Ascending aorta (tissue), 2 donors: ENCODE results near the gene PVALEF. TPM values are rescaled to one million over a fixed set of nuclear protein-coding genes. Genes with fewer than 3 reads are reported as not detected.

ENCODE experiments used
- DNase-seq, 2 donors: peaks; one replicate each; pipeline ENCODE4 v3.0.0-alpha.2; 2019; ENCODE audit warnings: low spot score in 2 of 2
- H3K27ac ChIP-seq, 2 donors: fragments of 200-600 bp; sonication (generic); one replicate each; pipeline ENCODE4 v1.5.1; 2016 to 2017; ENCODE audit warnings: mild to moderate bottlenecking in 1 of 2
- H3K27me3 ChIP-seq: fragments of 200-600 bp; sonication (generic); one replicate; pipeline ENCODE4 v1.5.1; 2017
- H3K36me3 ChIP-seq, 2 donors: fragments of 200-600 bp; sonication (generic); one replicate each; pipeline ENCODE4 v1.5.1; 2016
- H3K4me1 ChIP-seq, 2 donors: fragments of 200-600 bp; sonication (generic); one replicate each; pipeline ENCODE4 v1.5.1; 2016 to 2017; ENCODE audit warnings: mild to moderate bottlenecking in 1 of 2
- H3K4me3 ChIP-seq, 2 donors: fragments of 200-600 bp; sonication (generic); one replicate each; pipeline ENCODE4 v1.5.1; 2016 to 2017; ENCODE audit warnings: mild to moderate bottlenecking in 1 of 2
- H3K9me3 ChIP-seq, 2 donors: fragments of 200-600 bp; sonication (generic); one replicate each; pipeline ENCODE4 v1.5.1; 2016
- intact Hi-C: fragments of 100-400 bp; cut with DNase I; formaldehyde crosslinking; loops from one replicate; pipeline ENCODE4 v1.15.1; 2023
- total RNA-seq: library from RNA; depleted of rRNA; stranded (reverse); fragments of >200 nt; gene quantifications from one replicate; pipeline ENCODE4 v1.1.0, GENCODE V29; 2016
- TF ChIP-seq, protein P1 (sequence below), 3 experiments: fragments of 200-600 bp in 2 of 3; fragments of 450-650 bp in 1 of 3; sonication (generic) in 2 of 3; IDR thresholded peaks; one replicate each; pipeline ENCODE4 v1.5.1; 2016 to 2019; ENCODE audit warnings: antibody characterized with exemption in 3 of 3, mild to moderate bottlenecking in 1 of 3, moderate library complexity in 1 of 3

The PVALEF gene
- total RNA-seq, 1 donor from 2014 or later = not detected

- no peak for DNase-seq
- H3K27me3 ChIP-seq = no peaks in the 10 kb centered on the region
- TF ChIP-seq, protein P1, sequence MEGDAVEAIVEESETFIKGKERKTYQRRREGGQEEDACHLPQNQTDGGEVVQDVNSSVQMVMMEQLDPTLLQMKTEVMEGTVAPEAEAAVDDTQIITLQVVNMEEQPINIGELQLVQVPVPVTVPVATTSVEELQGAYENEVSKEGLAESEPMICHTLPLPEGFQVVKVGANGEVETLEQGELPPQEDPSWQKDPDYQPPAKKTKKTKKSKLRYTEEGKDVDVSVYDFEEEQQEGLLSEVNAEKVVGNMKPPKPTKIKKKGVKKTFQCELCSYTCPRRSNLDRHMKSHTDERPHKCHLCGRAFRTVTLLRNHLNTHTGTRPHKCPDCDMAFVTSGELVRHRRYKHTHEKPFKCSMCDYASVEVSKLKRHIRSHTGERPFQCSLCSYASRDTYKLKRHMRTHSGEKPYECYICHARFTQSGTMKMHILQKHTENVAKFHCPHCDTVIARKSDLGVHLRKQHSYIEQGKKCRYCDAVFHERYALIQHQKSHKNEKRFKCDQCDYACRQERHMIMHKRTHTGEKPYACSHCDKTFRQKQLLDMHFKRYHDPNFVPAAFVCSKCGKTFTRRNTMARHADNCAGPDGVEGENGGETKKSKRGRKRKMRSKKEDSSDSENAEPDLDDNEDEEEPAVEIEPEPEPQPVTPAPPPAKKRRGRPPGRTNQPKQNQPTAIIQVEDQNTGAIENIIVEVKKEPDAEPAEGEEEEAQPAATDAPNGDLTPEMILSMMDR (IDR thresholded peaks at IDR 0.05) = no peak
- no peaks in the 10 kb centered on the region for H3K4me1 ChIP-seq
- no peak overlapping the region for H3K4me3 ChIP-seq
- H3K9me3 ChIP-seq = no peaks in the 10 kb centered on the region
- no peak overlapping the region for H3K27ac ChIP-seq
- intact Hi-C loops = no loop called here
- H3K36me3 ChIP-seq = no peaks in the 10 kb centered on the region
These were observed 11.4 kb downstream of the PVALEF start for GRCh38 chr17:81176666-81177065.

- intact Hi-C loops = no loop called here
- H3K4me1 ChIP-seq = no peaks in the 10 kb centered on the region
- DNase-seq = no peak
- no peaks in the 10 kb centered on the region for H3K36me3 ChIP-seq
- no peak overlapping the region for H3K4me3 ChIP-seq
- H3K9me3 ChIP-seq = no peaks in the 10 kb centered on the region
- TF ChIP-seq, protein P1 (IDR thresholded peaks at IDR 0.05) = no peak
- no peak overlapping the region for H3K27ac ChIP-seq
- H3K27me3 ChIP-seq = no peaks in the 10 kb centered on the region
These were observed 13.1 kb downstream of the PVALEF start for GRCh38 chr17:81178136-81179091.

GRCh38 chr17:81179220-81179619 lies 13.9 kb downstream of the PVALEF start:
- Histone ChIP-seq H3K27ac (no peak overlapping the region), H3K27me3 (no peaks in the 10 kb centered on the region), H3K4me1 (no peaks in the 10 kb centered on the region), H3K4me3 (no peak overlapping the region), H3K9me3 (no peaks in the 10 kb centered on the region), H3K36me3 (no peaks in the 10 kb centered on the region)
- intact Hi-C loops = no loop called here
- TF ChIP-seq, protein P1 (IDR thresholded peaks at IDR 0.05) = no peak
- DNase-seq = no peak

GRCh38 chr17:81179861-81180260 lies 14.6 kb downstream of the PVALEF start:
- intact Hi-C loops = no loop called here
- Histone ChIP-seq H3K4me3 (no peak overlapping the region), H3K36me3 (no peaks in the 10 kb centered on the region), H3K9me3 (no peaks in the 10 kb centered on the region), H3K4me1 (no peaks in the 10 kb centered on the region), H3K27me3 (no peaks in the 10 kb centered on the region), H3K27ac (no peak overlapping the region)
- no peak for DNase-seq
- TF ChIP-seq, protein P1 (IDR thresholded peaks at IDR 0.05) = no peak

DNA sequence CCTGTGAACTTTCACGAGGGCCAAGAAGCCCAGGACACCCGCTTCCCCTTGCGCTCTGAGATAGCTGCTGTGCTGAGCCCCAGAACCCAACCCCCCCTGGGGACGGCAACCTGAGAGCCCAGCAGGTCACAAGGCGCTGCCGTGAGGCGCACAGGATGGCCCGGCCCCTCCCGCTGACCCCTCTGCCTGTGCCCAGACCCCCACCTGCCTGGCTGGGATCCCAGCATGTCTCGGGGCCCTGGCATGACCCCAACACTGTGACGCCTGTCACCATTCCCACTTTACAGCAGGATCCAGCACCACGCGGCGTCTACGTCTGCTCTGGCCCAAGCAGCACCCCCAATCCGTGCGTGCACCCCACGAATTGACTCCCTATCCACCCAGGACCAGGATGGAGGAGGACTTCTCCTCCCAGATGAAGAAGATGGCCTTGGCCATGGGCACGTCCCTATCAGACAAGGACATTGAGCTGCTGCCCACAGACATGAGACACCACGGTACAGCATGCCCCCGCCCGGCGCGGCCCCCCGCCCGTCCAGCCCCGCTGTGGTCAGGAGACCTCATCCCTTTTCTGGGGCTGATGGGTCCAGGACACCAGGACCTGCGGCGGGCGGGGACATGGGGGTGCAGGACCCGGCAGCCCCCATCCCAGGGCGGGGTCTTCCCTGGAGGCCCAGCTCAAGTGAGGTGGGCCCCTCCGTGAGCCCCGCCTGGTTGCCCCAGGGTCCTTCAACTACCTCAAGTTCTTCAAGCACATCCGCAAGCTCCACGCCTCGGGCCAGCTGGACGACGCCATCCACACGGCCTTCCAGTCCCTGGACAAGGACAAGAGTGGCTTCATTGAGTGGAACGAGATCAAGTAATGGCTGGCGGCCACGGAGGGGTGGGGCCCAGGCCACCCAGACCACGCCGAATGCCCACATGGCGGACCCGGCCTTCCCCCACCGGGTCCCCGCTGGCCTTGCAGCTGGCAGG lies 15.8 kb downstream of the PVALEF start:
- Histone ChIP-seq H3K27ac (no peak overlapping the region), H3K9me3 (no peaks in the 10 kb centered on the region), H3K36me3 (no peaks in the 10 kb centered on the region), H3K4me1 (no peaks in the 10 kb centered on the region), H3K4me3 (no peak overlapping the region), H3K27me3 (no peaks in the 10 kb centered on the region)
- intact Hi-C loops = no loop called here
- no peak for DNase-seq
- TF ChIP-seq, protein P1 (IDR thresholded peaks at IDR 0.05) = no peak
